NCI-H146 treated with DMSO at 0.1 percent for 48 hours (cell line): ENCODE measurements around the gene GNB4.

Experiments
- DNase-seq: peaks from one replicate; lab custom pipeline; 2025; ENCODE audit not compliant: unreplicated experiment; lab: John Stamatoyannopoulos, UW

The GNB4 gene

DNA sequence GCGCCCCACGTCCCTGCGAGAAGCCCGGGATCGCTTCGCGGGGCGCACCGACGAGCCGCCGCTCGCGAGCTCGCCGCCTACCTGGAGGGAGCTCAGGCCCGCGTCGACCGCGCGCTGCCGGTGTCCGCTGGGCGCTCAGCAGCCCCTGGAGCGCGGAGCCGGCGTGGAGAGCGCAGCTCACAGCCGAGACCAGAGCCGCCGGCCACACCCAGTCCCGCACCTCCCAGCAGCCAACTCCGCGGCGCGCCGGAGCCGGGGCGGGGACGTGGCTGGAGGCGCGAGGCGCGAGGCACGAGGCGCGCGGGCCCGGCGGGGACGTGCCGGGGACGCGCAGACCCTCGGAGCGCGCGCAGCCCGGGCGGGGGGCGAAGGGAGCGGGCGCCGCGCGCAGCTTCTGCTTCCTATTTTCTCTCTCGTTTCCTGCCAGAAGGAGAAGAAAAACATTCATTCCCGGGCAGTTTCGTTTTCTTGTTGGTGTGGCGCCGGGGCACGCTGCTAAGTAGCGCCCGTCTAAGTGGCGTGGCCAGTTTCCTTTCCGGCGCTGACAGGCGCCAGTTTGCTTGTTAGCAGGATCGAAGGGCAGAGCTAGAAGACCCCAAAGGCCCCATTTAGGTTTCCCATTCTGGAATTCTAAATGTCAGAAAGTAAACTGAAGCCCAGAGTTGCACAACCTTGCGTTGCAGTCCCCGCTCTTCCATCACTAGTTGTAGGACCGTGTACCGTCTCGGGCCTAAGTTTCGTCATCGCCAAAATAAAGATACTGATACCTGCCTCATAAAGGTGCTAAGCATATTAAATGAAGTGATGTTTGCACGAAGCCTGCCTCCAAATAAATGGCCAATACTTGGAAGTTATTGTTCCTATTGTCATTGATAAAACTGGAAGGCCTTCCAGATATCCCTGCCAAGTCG, at the start of gene GNB4:
Gene GNB4 (minus strand): TSS at position 206 of the 911 bp plus-strand sequence. CDS start 25,270 bp downstream, outside the sequence.
- DNase-seq: peak; percentile 85

DNA sequence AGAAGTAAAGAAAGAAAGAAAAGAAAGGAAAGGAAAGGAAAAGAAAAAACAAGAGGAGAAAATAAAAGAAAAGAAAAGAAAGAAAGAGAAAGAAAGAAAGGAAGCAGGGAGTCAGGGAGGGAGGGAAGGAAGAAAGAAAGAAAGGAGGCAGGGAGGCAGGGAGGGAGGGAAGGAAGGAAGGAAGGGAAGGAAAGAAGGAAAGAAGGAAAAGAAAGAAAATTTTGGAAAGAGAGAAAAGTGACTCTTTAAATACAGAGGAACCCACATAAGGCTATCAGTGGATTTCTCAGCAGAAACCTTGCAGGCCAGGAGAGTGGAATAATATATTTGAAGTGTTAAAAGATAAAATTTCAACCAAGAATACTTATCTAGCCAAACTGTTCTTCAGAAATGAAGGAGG, 44.2 kb upstream of the GNB4 start:
- no peak for DNase-seq

DNA sequence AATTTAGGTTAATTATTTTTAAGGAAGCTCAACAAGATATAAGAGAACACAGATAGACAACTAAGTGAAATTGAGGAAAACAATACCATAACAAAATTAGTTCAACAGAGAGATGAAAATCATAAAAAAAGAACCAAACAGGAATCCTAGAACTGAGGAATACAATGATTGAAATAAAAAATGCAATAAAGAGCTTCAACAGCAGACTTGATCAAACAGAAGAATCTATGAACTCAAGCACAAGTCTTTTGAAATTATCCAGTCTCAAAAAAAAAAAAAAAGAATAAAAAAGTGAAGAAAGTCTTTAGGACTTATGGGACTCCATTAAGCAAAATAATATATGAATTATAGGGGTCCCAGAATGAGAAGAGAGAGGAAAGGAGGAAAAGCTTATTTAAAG, 42.0 kb upstream of the GNB4 start:
- DNase-seq: no peak

DNA sequence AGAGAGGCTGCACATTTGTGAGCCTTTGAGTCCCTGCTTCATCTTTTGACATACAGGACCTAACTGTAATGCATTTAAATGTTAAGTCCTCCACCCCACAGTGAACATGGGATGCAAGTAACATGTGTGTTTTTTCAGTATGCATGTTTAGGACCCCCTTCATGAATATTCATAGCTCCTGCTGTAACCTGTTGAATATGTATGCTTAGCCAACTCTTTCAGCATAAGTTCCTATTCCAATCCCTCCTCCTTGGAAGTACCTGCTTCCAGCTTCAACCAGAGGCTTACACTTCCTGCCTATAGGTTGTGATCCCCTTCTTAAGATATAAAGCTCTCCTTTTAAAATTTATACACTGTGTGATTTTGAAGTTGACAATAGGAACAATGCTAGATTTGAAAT, 36.9 kb upstream of the GNB4 start:
- no peak for DNase-seq

DNA sequence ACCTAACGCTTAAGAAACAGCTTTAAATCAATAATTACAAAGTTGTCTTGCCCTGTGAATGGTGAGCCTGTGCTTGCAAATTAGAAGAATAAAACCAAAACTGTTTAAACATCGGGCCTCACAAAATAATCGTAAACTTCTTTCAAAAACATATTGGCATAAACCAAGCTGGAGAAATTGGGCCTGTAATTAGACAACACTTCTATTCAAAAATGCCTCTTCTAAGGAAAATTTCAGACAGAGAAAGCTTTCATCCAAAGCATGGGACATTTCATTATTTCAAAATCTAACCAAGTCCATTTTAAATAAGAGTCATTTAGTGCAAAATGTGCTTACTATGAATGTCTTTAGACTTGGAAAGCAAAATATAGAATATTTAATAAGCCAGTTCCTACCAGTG, 35.5 kb upstream of the GNB4 start:
- DNase-seq: no peak

DNA sequence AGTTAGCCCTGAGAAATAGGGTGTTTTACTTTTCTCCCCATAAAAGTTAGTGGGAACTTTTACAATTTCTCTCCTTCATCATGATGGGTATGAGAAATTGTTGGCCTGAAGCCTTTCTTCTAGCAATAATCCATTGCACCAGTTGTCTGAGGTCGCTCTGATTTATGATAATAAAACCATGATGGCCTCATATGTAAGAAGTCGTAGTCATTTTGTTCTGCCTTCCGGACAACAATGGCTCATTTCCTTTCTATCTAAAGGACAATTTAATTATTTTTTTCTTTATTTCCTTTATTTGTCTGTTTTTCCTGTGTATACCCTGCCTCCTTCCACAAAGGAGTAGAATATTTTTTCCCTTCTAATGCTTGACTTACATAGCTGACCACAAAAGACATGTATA, 31.6 kb upstream of the GNB4 start:
- no peak for DNase-seq

GRCh38 chr3:179476215-179476614, 24.9 kb upstream of the GNB4 start:
- no peak for DNase-seq

DNA sequence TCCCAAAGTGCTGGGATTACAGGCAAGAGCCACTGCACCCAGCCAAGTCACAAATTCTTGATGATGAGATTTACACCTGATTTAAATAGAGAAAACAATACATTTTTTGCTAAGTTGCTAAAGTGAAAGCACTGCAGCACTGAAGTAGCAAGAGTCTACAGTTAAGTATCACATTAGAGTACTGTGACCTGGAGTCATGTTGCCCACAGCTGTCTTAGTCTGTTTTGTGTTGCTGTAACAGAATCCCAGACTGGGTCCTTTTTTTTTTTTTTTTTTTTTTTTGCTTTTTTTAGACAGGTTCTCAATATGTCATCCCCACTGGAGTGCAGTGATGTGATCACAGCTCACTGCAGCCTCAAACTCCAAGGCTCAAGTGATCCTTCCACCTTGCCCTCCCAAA, 23.2 kb upstream of the GNB4 start:
- no peak for DNase-seq

GRCh38 chr3:179473565-179473964, 22.3 kb upstream of the GNB4 start:
- no peak for DNase-seq

DNA sequence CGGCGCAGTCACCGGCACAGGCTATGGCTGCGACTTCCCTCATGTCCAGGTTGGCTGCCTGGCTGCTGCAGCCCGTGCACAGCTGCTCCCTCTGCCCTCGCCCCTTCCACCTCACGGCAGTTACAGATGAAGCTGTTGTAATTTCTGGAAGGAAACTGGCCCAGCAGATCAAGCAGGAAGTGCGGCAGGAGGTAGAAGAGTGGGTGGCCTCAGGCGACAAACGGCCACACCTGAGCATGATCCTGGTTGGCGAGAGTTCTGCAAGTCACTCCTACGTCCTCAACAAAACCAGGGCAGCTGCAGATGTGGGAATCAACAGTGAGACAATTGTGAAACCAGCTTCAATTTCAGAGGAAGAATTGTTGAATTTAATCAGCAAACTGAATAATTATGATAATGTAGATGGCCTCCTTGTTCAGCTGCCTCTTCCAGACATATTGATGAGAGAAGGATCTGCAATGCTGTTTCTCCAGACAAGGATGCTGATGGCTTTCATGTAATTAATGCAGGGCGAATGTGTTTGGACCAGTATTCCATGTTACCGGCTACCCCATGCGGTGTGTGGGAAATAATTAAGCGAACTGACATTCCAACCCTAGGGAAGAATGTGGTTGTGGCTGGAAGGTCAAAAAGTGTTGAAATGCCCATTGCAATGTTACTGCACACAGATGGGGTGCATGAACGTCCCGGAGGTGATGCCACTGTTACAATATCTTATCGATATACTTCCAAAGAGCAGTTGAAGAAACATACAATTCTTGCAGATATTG, 13.2 kb upstream of the GNB4 start:
- DNase-seq: peak; percentile 86

DNA sequence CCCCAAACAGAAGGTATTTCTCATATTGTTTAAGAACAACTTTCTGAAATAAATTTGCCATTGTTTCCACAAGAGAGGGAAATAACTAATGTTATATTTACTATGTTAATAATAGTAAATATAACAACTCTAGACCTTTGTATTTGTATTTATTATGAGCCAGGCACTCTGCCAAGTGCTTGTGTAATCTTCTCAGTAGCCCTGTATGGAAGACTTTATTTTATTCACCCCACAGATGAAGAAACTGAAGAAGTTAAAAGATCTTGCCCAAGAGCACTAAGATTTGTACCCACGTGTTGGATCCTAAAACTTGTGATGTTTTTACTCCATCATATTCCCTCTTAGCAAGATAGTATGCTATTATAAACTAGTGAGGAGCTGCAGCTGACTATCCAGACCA, 12.0 kb upstream of the GNB4 start:
- DNase-seq: no peak

DNA sequence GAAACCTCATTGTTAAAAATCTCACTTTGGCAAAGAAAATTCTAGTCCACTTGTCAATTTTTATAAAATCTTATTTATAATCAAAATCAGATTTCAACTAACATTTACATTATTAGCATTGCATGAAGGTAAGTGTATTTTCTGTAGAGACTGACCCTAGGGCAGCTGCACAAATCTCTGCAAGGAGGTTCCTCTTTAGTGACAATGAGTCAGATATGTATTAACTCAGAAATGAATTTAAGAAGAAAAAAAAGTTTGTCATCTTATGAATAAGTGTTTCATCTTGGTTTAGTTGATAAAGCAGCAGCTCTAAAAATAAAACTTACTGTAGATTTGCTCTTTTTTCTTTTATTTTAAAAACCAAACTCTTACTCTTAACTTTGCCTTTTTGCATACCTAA, 9.0 kb upstream of the GNB4 start:
- DNase-seq: no peak

- no peak for DNase-seq
Observed at GRCh38 chr3:179455954-179456353, 4.7 kb upstream of the GNB4 start.

- DNase-seq: no peak
Observed at GRCh38 chr3:179454887-179455286, 3.6 kb upstream of the GNB4 start.

- DNase-seq: no peak
Observed at GRCh38 chr3:179453967-179454366, 2.7 kb upstream of the GNB4 start.

GRCh38 chr3:179452872-179453271, 1.6 kb upstream of the GNB4 start:
- no peak for DNase-seq

GRCh38 chr3:179452176-179452564, 900 bp upstream of the GNB4 start:
- peak; percentile 39 for DNase-seq

- no peak for DNase-seq
Observed at GRCh38 chr3:179450901-179451264, 387 bp downstream of the GNB4 start.

DNA sequence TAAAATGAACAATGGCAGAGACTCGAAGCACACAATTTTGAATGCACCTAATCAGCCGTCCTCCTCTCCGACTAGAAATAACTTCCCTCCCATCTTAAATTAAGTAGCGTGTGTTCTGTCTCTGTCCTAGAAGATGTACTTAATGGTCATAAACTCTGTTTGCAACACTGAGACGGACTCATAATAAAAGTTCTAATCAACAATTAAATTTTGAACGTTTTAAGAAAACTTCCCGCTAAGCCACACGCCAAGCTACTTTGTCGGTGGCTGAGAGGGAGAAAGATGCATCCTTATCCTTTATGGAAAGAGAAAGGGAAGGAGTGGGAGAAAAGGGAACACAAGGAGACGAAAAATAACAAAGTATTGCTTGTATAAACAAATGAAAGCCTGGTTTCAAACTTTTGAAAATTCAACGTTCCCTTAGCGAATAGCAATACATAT, 989 bp downstream of the GNB4 start:
- no peak for DNase-seq

- DNase-seq: no peak
Observed at GRCh38 chr3:179449636-179450035, 1.6 kb downstream of the GNB4 start.

DNA sequence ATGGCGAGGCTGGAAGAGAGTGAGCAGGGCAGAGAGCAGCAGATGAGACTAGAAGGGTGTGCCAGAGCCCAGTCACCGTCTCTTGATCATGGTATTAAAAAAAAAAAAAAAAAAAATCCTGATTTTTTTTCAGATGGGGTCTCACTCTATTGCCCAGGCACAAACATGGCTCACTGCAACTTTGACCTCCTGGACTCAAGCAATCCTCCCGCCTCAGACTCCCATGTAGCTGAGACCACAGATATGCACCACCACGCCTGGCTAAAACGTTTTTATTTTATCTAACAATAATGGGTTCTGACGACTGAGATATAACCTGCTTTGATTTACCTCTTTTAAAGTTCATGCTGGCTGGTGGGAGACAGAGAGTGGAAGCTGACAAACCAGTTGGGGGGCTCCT, 4.0 kb downstream of the GNB4 start:
- DNase-seq: no peak

DNA sequence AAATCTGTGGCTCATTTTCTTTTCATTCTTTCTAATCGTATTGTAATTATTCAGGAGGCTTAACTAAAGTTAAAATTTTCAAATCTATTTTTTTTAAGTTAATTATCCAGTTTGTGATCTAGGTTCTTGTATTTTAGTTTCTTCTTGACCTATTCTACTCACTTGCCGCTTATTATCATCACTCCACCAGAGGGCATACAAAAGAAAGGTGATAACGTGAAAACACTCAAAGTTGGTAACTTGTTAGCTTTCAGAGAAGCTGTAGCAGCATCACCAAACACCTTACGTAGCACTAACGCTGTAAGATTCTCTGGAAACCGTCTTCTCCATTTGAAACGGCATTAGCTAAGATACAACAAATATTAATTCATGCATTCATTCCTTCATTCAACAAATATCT, 4.8 kb downstream of the GNB4 start:
- no peak for DNase-seq
